Lung microvascular endothelial cell (primary cell): Measurements from ENCODE around the gene FOXJ3. TPM values are rescaled to one million over a fixed set of nuclear protein-coding genes. Genes with fewer than 3 reads are reported as not detected.

Source experiments
- total RNA-seq: library from RNA; depleted of rRNA; stranded (reverse); fragments of >200 nt; gene quantifications from 2 replicates; pipeline ENCODE4 v1.2.1, GENCODE V29; 2014

Gene FOXJ3
- total RNA-seq, 1 donor from 2014 or later = 27.8 TPM

Other genes with a start within 250 kb of the FOXJ3 start
- not detected in 2 replicates for gene GUCA2B, start 181.8 kb downstream of the FOXJ3 start, total RNA-seq
- not detected in 2 replicates for gene GUCA2A, start 170.5 kb downstream of the FOXJ3 start, total RNA-seq
- under 0.01 TPM in 2 replicates for gene RIMKLA, start 45.6 kb upstream of the FOXJ3 start, total RNA-seq
- 0.22 and 0.60 TPM in 2 replicates for gene ZMYND12, start 120.8 kb upstream of the FOXJ3 start, total RNA-seq
- 27.8 and 28.3 TPM in 2 replicates for gene PPCS, start 121.3 kb upstream of the FOXJ3 start, total RNA-seq
- gene CCDC30, start 128.1 kb upstream of the FOXJ3 start, total RNA-seq = 0.22 and 0.40 TPM in 2 replicates